Measurements from ENCODE around the gene ANKRD44. TPM values are rescaled to one million over a fixed set of nuclear protein-coding genes. Genes with fewer than 3 reads are reported as not detected.
"Not testable (repeated sequence)": the region's sequence is repeated elsewhere in the genome, so short reads cannot be mapped to it uniquely, and the experiment has no call there.

ANKRD44 gene
- total RNA-seq, 2 experiments from 2014 or later = 210 to 249 TPM

DNA sequence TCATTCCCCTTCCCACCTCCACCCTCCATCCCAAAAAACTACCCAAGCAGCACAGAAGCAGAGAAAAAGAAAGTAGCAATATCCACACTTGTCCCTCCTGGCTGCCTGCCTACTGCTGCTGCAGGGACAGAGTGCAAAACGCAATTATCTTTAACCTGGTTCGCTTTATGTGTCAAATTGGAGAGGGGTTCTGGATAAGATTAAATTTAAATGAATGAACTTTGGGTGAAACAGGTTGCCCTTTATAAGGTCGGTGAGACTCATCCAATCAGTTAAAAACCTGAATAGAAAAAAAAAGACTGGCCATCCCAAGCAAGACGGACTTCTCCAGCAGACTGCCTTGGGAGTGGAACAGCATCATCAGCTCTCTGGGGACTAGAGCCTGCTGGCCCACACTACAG, 62.6 kb downstream of the ANKRD44 start:
- Mint-ChIP-seq H3K27ac (peak overlapping the region; percentile 47), H3K36me3 (peaks cover 41% of the 10 kb centered on the region), H3K4me3 (no peak overlapping the region), H3K27me3 (no peaks in the 10 kb centered on the region), H3K4me1 (peaks cover 71% of the 10 kb centered on the region), H3K9me3 (ENCODE audit: low read depth) (peaks cover 2% of the 10 kb centered on the region)
- DNase-seq = no peak
- CTCF ChIA-PET = interaction anchor here (1.0 to 2.1 kb wide), 5 partner anchors 7 to 66 kb away, joined by 3 to 7 read pairs (median 3); no protein-coding TSS in a partner anchor
- no peak for ATAC-seq

DNA sequence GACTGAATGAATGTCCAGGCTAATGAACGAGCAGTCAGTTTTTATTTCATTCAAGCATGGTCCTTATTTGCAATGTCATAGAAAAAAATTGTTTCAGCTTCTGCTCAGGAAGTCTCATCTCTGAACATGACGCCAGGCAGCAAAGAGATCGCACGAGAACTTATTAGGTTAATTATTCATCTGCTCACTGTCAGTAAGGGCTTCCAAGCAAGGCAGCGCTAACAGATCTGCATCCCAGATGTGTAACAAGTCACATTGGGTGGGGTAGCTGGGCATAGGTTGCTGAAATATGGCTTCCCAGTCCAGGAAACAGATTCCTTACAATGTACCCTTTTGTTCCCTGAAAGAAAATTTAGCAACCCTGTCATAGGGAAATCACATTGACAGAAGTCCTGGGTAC, 63.5 kb downstream of the ANKRD44 start:
- peaks cover 45% of the 10 kb centered on the region for H3K36me3 Mint-ChIP-seq
- H3K4me1 Mint-ChIP-seq = peaks cover 78% of the 10 kb centered on the region
- no peak overlapping the region for H3K4me3 Mint-ChIP-seq
- CTCF ChIA-PET = no interaction called here
- peaks cover 2% of the 10 kb centered on the region for H3K9me3 Mint-ChIP-seq (ENCODE audit: low read depth)
- no peak for DNase-seq
- no peaks in the 10 kb centered on the region for H3K27me3 Mint-ChIP-seq
- ATAC-seq = no peak
- H3K27ac Mint-ChIP-seq = peak overlapping the region; percentile 48

DNA sequence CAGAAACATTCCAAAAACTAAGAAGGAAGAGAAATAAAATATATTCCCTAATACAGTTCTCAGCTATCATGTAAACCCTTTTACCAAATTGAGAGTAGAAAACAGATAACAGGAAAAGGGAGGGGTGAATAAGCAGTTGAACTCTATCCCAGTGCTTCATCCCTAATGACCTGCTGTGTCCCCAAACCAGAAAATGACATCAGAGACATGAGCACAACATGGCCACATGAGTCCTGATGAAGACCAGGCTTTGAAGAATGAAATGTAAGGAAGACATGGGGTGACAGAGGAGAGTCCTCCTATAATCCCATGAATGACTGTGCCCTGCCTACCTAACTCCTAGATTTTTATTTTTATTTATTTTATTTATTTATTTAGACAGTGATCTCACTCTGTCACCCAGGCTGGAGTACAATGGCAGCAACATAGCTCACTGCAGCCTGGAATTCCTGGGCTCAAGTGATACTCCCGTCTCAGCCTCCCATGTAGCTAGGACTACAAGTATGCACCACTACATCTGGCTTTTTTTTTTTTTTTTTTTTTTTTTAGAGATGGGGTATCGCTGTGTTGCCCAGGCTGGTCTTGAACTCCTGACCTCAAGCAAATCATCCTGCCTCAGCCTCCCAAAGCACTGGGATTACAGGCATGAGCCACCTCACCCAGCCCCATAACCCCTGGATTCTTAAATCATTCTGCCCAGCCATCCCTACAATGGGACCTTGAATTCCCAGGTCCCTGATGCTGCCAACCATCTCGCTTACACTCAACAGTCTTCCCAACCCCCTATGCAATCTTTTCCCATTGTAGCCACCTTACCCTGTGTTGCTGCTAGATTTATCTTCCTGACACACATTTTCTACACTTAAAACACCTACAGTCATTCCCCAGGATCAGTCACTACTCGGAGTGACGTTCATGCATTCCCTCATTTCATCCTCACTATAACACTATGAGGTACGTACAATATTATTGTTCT, 64.5 kb downstream of the ANKRD44 start:
- no peaks in the 10 kb centered on the region for H3K27me3 Mint-ChIP-seq
- no peak overlapping the region for H3K4me3 Mint-ChIP-seq
- CTCF ChIA-PET = interaction anchor here (0.7 to 0.8 kb wide), 2 partner anchors 13 to 65 kb away, joined by 3 read pairs; no protein-coding TSS in a partner anchor
- DNase-seq (no peak), ATAC-seq (no peak)
- peaks cover 43% of the 10 kb centered on the region for H3K36me3 Mint-ChIP-seq
- H3K4me1 Mint-ChIP-seq = peaks cover 79% of the 10 kb centered on the region
- H3K27ac Mint-ChIP-seq = peak overlapping the region; percentile 20
- peaks cover 2% of the 10 kb centered on the region for H3K9me3 Mint-ChIP-seq (ENCODE audit: low read depth)

DNA sequence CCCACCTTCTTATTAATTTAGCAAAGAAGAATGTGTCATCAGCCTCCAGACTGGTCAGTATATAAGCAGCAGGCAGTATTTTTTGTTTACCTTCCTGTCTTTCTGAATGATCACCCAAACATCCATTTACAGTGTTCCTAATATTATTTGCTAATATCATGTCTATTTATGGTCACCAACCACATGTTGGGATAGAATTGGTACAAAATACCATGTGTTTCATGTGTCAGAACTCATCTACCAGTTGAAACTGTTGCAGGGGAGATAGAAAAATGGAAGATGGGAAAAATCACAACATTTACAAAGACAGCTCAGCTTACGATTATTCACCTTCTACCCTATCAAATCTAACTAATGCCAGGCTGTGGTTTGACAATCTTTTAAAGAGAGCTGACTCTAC, 66.2 kb downstream of the ANKRD44 start:
- DNase-seq (no peak), ATAC-seq (no peak)
- peaks cover 38% of the 10 kb centered on the region for H3K36me3 Mint-ChIP-seq
- no peaks in the 10 kb centered on the region for H3K27me3 Mint-ChIP-seq
- H3K4me3 Mint-ChIP-seq = no peak overlapping the region
- peaks cover 79% of the 10 kb centered on the region for H3K4me1 Mint-ChIP-seq
- peaks cover 2% of the 10 kb centered on the region for H3K9me3 Mint-ChIP-seq (ENCODE audit: low read depth)
- CTCF ChIA-PET = interaction anchor here (1.1 kb wide), 1 partner anchor 10 kb away, joined by 3 read pairs; no protein-coding TSS in a partner anchor
- peak overlapping the region; percentile 53 for H3K27ac Mint-ChIP-seq

DNA sequence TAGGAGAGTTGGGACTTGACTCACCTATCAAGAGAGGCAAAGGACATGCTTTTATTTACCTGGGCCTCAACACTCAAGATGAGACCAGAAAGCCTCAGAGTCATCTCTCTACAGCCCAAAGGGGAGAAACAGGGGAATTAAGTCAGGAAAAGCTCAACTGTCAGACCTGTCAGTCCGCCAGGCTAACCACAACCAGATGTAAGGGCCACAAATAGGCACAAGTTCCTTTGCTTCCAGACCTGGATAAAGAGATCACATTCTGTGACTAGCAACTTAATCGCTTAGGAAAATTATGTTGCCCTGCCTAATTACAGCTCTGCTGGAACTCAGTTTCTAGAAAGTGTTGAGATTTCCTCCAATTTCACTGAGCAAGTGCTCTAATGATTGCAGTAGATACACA, 67.9 kb downstream of the ANKRD44 start:
- no peak for ATAC-seq
- Mint-ChIP-seq H3K4me3 (no peak overlapping the region), H3K4me1 (peaks cover 80% of the 10 kb centered on the region), H3K36me3 (peaks cover 36% of the 10 kb centered on the region), H3K9me3 (ENCODE audit: low read depth) (peaks cover 2% of the 10 kb centered on the region), H3K27ac (peak overlapping the region; percentile 72), H3K27me3 (no peaks in the 10 kb centered on the region)
- CTCF ChIA-PET = interaction anchor here (1.3 to 1.4 kb wide), 3 partner anchors 39 to 66 kb away, joined by 3 read pairs; no protein-coding TSS in a partner anchor
- no peak for DNase-seq

DNA sequence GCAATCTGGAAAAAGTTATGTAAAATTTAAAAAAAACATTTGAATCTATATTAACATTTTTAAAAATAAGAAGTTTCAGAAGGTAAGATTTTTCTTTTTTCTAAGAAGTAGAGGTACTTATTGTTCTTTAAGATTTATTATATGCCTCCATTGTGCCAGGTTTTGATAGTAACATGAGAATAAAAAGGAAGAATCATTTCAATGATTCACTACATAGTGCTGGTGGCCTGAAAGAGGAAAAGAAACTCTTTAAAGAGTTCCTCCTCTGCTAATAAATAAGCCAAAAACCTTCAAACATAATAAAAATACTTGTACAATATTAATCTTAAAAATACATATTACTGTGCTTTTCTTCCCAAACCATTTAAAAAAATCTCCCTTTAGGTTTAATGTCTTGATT, 69.0 kb downstream of the ANKRD44 start:
- ATAC-seq (no peak), DNase-seq (no peak)
- peak overlapping the region; percentile 73 for H3K27ac Mint-ChIP-seq
- peaks cover 2% of the 10 kb centered on the region for H3K9me3 Mint-ChIP-seq (ENCODE audit: low read depth)
- H3K4me3 Mint-ChIP-seq = no peak overlapping the region
- H3K27me3 Mint-ChIP-seq = no peaks in the 10 kb centered on the region
- CTCF ChIA-PET = interaction anchor here (1.0 to 2.0 kb wide), 5 partner anchors 8 to 61 kb away, joined by 3 to 7 read pairs (median 4); no protein-coding TSS in a partner anchor
- H3K36me3 Mint-ChIP-seq = peaks cover 31% of the 10 kb centered on the region
- H3K4me1 Mint-ChIP-seq = peaks cover 79% of the 10 kb centered on the region

DNA sequence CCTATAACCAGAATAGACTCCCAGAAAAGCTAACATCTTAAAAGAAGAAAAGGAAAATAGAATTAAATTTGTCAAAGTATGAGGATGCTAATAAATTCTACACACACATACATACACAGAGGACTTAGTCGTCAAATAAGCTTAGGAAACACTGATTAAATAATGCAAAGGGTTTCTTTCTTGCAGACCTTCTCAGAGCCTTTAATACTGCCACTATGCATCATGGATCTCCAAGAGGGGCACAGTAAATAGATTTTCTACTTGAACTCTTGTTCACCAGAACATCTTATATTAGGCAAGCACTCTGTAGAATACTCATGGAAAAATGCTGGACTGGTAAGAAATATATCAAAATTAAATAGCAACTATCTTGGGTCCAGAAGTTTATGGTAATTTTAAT, 69.4 kb downstream of the ANKRD44 start:
- Mint-ChIP-seq H3K36me3 (peaks cover 27% of the 10 kb centered on the region), H3K9me3 (ENCODE audit: low read depth) (no peaks in the 10 kb centered on the region), H3K27ac (peak overlapping the region; percentile 94), H3K27me3 (no peaks in the 10 kb centered on the region), H3K4me1 (peaks cover 80% of the 10 kb centered on the region), H3K4me3 (peak overlapping the region; percentile 55)
- CTCF ChIA-PET = interaction anchor here (0.9 to 2.0 kb wide), 9 partner anchors 8 to 68 kb away, joined by 3 to 9 read pairs (median 5); no protein-coding TSS in a partner anchor
- DNase-seq = no peak
- ATAC-seq = no peak

DNA sequence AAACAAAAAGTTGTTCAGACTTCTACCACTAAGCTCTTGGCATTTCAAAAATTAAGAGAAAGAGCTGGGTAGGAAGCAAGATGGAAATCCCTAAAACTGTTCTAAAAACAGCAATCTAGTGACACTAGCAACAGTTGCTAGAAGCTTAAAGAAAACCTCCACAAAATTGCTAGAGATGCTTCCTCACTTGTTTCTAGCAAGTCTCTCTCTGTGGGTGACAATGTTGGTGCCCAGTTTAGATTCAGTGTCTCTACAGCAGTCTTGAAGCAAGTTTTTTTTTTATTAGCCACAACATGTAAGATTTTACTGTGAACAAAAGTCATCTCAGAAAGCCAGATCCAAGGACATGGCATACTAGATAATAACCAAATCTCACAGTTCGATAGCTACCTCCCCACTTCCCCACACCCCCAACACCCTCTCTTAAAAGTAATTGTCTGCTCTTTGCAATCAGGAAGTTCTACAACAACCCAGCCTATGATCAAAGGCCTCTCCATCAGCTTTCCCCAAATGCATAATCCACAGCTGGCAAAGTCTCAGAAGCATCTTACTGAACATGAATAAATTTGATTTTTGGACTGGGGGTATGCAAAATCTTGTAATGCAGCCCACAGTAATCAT, 70.0 kb downstream of the ANKRD44 start:
- H3K9me3 Mint-ChIP-seq (ENCODE audit: low read depth) = no peaks in the 10 kb centered on the region
- H3K36me3 Mint-ChIP-seq = peaks cover 26% of the 10 kb centered on the region
- DNase-seq (no peak), ATAC-seq (peak; percentile 40)
- peak overlapping the region; percentile 94 for H3K27ac Mint-ChIP-seq
- H3K27me3 Mint-ChIP-seq = no peaks in the 10 kb centered on the region
- peak overlapping the region; percentile 55 for H3K4me3 Mint-ChIP-seq
- H3K4me1 Mint-ChIP-seq = peaks cover 82% of the 10 kb centered on the region
- CTCF ChIA-PET = interaction anchor here (0.6 to 2.0 kb wide), 12 partner anchors 9 to 69 kb away, joined by 3 to 9 read pairs (median 4); no protein-coding TSS in a partner anchor

DNA sequence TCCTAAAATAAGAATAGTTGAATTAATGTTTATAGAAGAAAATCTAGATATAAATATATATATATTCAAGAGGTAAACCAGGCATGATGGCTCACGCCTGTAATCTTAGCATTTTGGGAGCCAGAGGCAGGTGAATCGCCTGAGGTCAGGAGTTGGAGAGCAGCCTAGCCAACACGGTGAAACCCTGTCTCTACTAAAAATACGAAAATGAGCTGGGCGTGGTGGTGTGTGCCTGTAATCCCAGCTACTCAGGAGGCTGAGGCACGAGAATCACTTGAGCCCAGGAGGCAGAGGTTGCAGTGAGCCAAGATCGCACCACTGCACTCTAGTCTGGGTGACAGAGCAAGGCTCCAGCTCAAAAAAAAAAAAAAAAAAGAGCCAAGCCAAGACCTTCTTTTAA, 70.6 kb downstream of the ANKRD44 start:
- CTCF ChIA-PET = interaction anchor here (0.6 to 2.0 kb wide), 10 partner anchors 9 to 69 kb away, joined by 3 to 9 read pairs (median 4); no protein-coding TSS in a partner anchor
- not testable (repeated sequence) for H3K9me3 Mint-ChIP-seq (ENCODE audit: low read depth); H3K27me3 Mint-ChIP-seq; DNase-seq
- peak overlapping the region; percentile 94 for H3K27ac Mint-ChIP-seq
- peak; percentile 4 for ATAC-seq
- H3K4me3 Mint-ChIP-seq = peak overlapping the region; percentile 55
- peaks cover 83% of the 10 kb centered on the region for H3K4me1 Mint-ChIP-seq
- peaks cover 27% of the 10 kb centered on the region for H3K36me3 Mint-ChIP-seq

DNA sequence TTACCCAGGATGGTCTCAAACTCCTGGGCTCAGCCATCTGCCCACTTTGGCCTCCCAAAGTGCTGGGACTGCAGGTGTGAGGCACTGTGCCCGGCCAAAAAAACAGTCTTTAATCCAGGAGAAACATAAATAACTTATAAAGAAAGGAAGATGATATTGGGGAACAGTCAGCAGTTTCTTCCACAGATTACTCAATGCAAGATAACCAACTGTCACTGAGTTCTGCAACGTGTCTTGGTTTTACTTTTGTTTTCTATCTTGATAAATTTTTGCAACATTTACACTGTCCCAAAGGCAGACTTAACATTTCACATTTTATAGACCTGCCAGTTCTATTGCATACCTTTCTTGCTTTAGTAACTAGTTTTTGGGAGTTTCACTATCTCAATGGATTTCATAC, 71.1 kb downstream of the ANKRD44 start:
- DNase-seq (no peak), ATAC-seq (peak; percentile 64)
- Mint-ChIP-seq H3K4me1 (peaks cover 86% of the 10 kb centered on the region), H3K4me3 (peak overlapping the region; percentile 77), H3K9me3 (ENCODE audit: low read depth) (no peaks in the 10 kb centered on the region), H3K27ac (peak overlapping the region; percentile 93), H3K27me3 (no peaks in the 10 kb centered on the region), H3K36me3 (peaks cover 27% of the 10 kb centered on the region)
- CTCF ChIA-PET = interaction anchor here (0.9 to 2.9 kb wide), 5 partner anchors 10 to 68 kb away, joined by 3 to 11 read pairs (median 5); no protein-coding TSS in a partner anchor

DNA sequence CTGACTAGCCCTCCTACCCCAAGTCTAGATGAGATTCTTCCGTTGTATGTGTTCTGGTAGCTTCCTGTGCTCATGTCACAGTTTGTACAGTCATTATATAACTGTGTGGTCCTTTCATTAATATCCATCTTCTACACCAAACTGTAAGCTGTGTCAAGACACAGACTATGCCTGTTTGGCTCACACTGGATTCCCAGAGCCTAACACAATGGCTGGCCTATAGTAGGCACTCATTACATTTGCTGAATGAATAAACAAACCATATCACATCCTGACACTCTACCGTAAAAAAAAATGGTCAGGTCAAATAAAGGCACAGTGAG, 72.6 kb downstream of the ANKRD44 start:
- H3K4me1 Mint-ChIP-seq = peaks cover 84% of the 10 kb centered on the region
- H3K9me3 Mint-ChIP-seq (ENCODE audit: low read depth) = no peaks in the 10 kb centered on the region
- CTCF ChIA-PET = interaction anchor here (0.5 to 2.9 kb wide), 12 partner anchors 11 to 139 kb away, joined by 3 to 14 read pairs (median 3); partner anchors contain the start of gene ANKRD44
- peak overlapping the region; percentile 93 for H3K27ac Mint-ChIP-seq
- peak; percentile 69 for ATAC-seq
- H3K27me3 Mint-ChIP-seq = no peaks in the 10 kb centered on the region
- H3K36me3 Mint-ChIP-seq = peaks cover 23% of the 10 kb centered on the region
- DNase-seq = no peak
- peak overlapping the region; percentile 64 for H3K4me3 Mint-ChIP-seq

DNA sequence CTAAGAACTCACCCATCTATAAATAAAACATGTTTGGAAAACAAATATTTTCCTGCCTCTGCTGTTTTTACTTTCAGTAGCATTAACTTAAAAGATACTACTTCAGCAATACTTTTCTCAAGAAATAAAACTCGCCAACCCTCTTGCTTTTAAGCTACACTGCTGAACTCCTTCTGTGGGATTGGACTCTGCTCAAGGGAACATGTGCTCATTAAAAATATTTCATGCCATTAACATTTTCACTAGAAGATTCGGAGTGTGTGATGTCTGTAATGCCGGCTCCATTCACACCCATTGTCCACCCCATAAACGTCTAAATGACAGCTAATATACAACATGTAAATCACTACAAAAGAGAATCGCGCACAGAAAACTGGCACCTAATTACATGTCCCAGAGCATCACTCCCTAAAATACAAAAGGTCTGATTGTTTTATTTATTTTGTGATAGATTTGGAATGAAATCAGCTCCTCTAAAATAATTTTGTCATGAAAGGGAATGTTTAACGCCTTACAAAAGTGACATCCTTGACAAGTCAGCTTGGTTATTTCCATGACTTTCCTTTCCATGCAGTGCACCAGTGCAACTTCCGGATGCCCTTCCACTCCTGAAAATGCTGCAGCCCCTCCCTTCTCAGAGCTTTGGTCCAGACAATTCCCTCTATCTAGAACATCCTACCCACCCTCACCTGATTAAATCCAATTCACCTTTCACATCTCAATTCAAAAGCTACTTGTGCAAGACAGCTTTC, 73.1 kb downstream of the ANKRD44 start:
- CTCF ChIA-PET = interaction anchor here (0.5 to 2.9 kb wide), 14 partner anchors 10 to 139 kb away, joined by 3 to 14 read pairs (median 3); partner anchors contain the start of gene ANKRD44
- no peak for ATAC-seq
- H3K27ac Mint-ChIP-seq = peak overlapping the region; percentile 93

More for the DNA sequence above, 73.1 kb downstream of the ANKRD44 start:
- H3K9me3 Mint-ChIP-seq (ENCODE audit: low read depth) = no peaks in the 10 kb centered on the region
- peaks cover 25% of the 10 kb centered on the region for H3K36me3 Mint-ChIP-seq
- no peaks in the 10 kb centered on the region for H3K27me3 Mint-ChIP-seq
- H3K4me3 Mint-ChIP-seq = peak overlapping the region; percentile 64
- H3K4me1 Mint-ChIP-seq = peaks cover 84% of the 10 kb centered on the region
- DNase-seq = no peak

All from activated CD8-positive, alpha-beta memory T cell treated with anti-CD3 and anti-CD28 coated beads, Interleukin-2, amount 10 ng/mL, durations not matched to agents 7 days and 5 days (primary cell).